Measurements from ENCODE around the gene MECR.

The MECR gene

GRCh38 chr1:29240400-29240837 is 9.7 kb upstream of the MECR start:
- TF ChIP-seq, protein P1, sequence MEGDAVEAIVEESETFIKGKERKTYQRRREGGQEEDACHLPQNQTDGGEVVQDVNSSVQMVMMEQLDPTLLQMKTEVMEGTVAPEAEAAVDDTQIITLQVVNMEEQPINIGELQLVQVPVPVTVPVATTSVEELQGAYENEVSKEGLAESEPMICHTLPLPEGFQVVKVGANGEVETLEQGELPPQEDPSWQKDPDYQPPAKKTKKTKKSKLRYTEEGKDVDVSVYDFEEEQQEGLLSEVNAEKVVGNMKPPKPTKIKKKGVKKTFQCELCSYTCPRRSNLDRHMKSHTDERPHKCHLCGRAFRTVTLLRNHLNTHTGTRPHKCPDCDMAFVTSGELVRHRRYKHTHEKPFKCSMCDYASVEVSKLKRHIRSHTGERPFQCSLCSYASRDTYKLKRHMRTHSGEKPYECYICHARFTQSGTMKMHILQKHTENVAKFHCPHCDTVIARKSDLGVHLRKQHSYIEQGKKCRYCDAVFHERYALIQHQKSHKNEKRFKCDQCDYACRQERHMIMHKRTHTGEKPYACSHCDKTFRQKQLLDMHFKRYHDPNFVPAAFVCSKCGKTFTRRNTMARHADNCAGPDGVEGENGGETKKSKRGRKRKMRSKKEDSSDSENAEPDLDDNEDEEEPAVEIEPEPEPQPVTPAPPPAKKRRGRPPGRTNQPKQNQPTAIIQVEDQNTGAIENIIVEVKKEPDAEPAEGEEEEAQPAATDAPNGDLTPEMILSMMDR (IDR thresholded peaks at IDR 0.05; ENCODE audit: low read depth, low read length), result 0 out of 2 replicates have a peak, but pooled peaks have one; percentile 16
- H3K4me3 ChIP-seq (ENCODE audit: low read depth, low read length), result no peak overlapping the region

GRCh38 chr1:29239142-29239541 is 8.4 kb upstream of the MECR start:
- TF ChIP-seq, protein P1 (IDR thresholded peaks at IDR 0.05; ENCODE audit: low read depth, low read length), result no peak
- H3K4me3 ChIP-seq (ENCODE audit: low read depth, low read length), result no peak overlapping the region

GRCh38 chr1:29238620-29239002 is 7.9 kb upstream of the MECR start:
- no peak overlapping the region for H3K4me3 ChIP-seq (ENCODE audit: low read depth, low read length)
- TF ChIP-seq, protein P1 (IDR thresholded peaks at IDR 0.05; ENCODE audit: low read depth, low read length), result no peak

DNA sequence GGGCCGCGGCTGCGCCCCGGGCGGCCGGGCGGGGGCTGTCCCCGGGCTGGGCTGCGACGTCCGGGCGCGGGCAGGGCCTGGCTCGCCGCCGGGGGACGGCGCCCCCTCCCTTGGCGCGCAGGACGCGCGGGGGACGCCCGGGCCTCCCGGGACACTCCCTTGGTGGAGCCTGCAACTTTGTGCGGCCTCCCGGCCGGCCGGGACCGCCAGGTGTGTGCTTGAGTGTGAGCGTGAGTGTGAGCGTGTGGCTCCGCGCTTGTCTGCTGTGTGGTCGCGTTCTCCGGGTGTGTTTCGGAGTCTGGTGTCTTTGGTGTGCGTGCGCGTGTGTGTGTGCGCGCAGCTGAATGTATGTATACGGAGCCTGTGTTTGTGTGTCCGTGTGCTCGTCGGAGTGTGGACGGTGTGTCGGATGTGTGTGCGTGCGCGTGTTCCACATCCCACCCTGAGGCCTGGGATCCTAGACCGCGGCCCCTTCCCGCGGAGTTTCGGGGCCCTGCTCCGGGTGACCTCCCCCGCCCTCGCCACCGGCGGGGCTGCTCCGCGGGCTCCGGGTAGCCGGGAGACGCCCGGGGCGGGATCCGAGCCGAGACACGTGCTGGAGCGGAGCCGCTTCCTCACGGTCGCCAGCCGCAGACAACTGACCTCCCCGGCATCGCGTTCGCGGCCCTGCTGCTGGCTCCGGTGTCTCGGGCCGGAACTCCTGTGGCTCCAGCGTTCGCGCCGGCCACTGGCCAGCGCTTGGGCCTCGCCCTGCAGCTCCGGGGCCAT is 7.3 kb upstream of the MECR start:
- H3K4me3 ChIP-seq (ENCODE audit: low read depth, low read length), result peak overlapping the region; percentile 17; the same call in 1 of the 2 replicates
- TF ChIP-seq, protein P1 (IDR thresholded peaks at IDR 0.05; ENCODE audit: low read depth, low read length), result no peak

GRCh38 chr1:29237129-29237821 is 6.5 kb upstream of the MECR start:
- TF ChIP-seq, protein P1 (IDR thresholded peaks at IDR 0.05; ENCODE audit: low read depth, low read length), result no peak

DNA sequence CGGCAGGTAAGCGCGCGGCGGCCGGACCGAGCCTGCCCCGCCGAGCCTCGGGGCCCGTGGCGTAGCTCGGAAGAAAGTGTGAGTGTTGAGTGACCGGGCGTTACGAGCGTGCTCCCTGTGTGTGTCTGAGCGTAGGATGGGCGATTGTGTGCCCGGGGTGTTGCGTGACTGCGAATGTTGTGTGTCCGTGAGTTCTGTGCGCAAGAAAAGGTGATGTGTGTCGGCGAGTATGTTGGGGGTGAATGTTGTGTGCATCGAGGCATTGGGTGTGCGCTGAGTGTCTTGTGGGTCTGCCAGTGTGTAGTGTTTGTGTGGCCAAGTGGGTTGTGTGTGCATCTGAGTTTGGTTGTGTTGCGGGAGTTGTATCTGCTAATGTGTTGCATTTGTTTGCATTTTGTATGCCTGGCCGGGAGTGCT is 6.0 kb upstream of the MECR start:
- TF ChIP-seq, protein P1 (IDR thresholded peaks at IDR 0.05; ENCODE audit: low read depth, low read length), result no peak
- peak overlapping the region; percentile 65 for H3K4me3 ChIP-seq (ENCODE audit: low read depth, low read length)

More at GRCh38 chr1:29237129-29237821, 6.5 kb upstream of the MECR start:
- H3K4me3 ChIP-seq (ENCODE audit: low read depth, low read length), result peak overlapping the region; percentile 65
